ENCODE measurements around the gene PLCG1.

PLCG1 gene

GRCh38 chr20:41143354-41143753 lies 6.0 kb downstream of the PLCG1 start:
- no peak for DNase-seq

GRCh38 chr20:41145317-41145716 lies 8.0 kb downstream of the PLCG1 start:
- DNase-seq, result no peak

GRCh38 chr20:41145821-41146620 lies 8.7 kb downstream of the PLCG1 start:
- no peak for DNase-seq

- DNase-seq, result no peak
Observed at GRCh38 chr20:41147767-41148191, 10.4 kb downstream of the PLCG1 start.

GRCh38 chr20:41148942-41149341 lies 11.6 kb downstream of the PLCG1 start:
- DNase-seq, result no peak

DNA sequence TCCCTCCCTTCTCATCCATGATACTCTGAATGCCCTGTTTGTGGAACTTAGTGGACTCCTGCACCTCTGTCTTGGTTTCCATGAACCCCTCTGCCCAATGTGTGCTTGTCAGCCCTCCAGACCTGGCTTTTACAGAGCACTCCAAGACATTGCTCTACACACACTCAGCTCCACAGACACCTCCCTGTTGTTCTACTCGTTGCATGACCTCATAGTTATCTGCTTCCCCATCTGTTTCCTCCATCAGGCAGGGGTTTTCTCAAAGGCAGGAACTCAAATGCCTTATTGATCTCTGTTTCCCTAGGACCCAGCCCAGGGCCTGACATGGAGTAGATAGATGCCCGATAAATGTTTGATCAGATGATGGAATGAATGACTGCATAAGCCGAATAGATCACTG lies 13.3 kb downstream of the PLCG1 start:
- peak in 1 of 2 donors; percentile 49 for DNase-seq

DNA sequence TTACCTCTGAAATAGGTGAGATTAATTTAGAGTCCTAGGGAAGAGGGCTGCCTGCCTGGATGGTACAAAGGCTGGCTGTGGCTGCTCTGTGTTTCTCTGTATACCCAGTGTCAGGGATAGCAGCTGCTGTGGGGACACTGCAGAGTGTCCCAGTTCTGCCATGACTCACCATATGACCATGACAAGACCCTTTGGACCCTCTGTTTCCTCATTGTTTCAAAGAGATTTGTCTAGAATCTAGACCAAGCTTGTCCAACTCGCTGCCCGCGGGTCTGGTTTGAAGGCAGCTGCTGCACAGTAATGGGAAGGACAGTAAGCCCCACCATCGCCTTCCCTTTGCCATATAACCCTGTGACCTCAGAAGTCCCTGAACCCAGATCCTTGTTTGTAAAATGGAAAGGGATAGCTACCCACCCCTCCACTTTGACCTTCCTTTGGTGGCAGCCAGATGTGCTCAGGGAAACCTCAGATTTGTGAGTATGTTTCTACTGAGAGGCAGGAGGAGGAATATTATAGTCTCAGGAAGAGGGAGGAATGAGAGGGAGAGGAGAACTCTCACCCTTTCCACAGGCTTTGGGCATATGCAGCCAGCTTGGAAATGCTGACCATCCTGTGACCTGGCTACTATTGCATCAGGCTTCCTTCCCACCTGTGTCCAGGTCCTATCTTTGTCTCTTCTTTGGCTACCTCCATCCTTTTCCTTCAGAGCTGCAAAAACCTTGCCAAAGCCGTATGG lies 14.0 kb downstream of the PLCG1 start:
- no peak for DNase-seq

DNA sequence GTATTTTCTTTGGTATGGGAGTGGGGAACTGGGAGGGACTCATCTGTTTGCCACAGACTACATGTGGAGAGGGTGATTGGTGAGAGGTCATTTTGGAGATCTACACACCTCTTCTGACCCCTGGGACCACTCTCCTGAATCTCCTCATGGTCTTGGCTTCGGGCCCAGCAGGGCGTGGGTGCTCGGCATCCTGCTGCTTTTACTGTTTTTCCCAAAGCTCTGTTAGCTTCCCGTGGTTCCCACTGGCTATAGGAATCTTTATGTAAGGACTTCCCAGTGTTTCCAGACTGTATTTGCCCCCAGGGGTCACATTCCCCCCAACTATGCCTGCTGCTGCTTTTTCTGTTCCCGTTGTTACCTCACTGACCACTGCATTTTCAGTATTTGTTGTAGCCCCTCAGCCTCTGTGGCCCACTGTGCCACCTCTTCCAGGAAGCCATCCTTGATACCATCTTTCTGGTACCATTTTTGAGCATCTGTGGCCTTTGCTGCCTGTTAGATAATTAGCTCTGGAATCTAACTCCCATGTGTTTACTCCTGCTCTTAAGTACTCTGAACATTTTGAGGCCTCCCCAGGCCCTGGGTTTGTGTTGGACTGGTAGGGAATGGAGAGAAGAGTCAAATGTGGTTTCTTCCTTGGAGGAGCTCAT lies 14.9 kb downstream of the PLCG1 start:
- DNase-seq, result no peak

DNA sequence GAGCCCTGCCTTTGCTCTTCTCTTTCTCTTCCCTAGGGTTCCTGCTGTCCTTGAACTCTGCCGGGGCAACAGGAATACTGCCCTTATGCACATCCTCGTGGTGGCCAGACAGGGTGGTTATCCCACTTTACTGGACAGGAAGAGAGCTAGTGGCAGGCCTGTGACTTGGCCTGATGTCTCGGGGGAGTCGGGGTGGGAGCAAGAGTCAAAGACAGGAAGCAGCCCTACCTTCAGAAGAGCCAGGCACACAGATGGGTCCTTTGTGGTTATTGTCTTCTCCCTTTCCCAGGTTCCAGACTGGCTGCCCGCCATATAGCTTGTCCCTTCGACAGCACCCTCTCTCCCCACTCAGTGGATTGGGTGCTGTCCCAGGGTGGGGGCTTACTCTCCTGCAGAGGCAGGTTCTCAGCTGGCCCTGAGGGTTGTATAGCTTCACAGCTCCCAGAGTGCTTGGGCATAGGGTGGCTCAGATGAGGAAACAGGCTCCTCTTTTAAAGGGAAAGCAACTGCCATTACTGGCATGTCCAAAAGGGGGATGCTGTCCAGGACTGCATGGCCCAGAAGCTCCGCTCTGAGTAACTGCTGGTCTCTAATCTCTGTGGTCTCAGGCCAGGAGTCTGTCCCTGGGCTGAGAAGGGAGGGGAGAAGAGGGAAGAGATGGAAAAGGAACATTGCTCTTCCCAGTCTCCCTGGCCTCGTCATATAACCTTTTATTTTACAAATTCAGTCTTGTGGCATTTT lies 17.3 kb downstream of the PLCG1 start:
- DNase-seq, result no peak

DNA sequence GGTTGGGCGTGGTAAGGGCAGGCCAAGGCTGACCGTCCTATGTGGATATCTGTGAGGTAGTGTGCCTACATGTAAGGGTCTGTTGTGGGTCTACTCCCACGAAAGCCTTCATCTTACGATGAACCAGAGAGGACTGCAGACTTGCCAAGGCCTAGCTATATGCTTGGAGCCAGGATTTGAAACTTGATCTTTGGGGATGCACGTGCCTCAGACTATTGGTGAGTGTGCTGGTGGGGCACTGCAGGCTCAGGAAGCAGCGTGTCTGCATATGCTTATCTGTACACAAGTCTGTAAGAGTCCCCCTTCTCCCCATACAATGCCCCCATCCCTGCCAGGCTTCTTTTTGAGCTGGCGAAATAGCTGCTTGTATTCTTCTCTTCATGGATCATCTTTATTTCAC lies 17.9 kb downstream of the PLCG1 start:
- no peak for DNase-seq

DNA sequence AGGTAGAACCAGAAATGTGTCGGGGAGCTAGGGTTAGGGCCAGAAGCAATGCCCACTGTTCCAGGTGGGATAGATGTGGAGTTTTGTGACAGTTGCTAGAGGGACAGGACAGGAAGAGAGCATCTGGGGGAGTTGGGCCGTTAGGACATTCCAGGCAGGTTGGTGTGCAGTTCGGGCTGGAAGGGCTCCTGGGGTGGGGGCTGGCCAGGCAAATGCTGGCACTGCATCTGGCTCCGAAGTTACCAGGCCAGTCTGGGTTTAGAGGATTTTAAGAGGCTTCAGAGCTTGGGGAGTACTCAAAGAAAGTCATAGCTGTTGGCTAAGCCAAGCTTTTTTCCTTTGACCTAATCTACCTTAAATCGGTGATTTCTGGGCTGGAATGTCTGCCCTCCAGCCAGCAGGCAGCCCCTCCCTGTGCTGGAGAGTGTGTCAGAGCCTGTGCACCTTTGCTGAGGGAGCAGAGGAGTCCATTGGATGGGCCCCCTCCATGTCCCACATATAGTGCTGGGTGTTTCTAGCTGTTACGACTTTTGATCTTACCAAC lies 20.8 kb downstream of the PLCG1 start:
- DNase-seq, result no peak

DNA sequence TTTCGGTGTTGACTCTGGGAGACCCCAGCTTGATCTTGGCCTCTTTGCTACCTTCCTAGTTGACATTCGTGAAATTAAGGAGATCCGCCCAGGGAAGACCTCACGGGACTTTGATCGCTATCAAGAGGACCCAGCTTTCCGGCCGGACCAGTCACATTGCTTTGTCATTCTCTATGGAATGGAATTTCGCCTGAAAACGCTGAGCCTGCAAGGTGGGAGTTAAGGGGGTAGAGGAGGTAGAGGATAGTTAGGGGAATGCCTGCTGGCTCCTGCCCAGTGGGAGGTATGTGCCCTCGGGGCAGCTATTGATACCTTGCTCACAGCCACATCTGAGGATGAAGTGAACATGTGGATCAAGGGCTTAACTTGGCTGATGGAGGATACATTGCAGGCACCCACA lies 22.2 kb downstream of the PLCG1 start:
- no peak for DNase-seq

DNA sequence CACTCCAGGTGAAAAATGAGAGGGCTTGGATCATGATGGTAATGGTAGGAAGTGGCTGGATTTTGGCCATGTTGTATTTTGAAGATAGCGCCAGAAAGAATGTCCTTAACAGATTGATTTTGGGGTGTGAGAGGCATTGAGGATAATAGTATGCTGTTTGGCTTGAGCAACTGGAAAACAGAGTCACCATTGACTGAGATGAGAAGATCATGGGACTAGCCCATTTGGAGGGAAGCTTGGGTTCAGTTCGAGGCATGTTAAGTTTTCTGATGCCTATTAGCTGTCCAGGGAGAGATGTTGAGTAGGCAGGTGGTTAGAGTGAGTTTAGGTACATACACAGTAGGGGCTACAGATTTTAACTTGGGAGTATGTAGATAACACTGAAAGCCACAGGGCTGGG lies 23.3 kb downstream of the PLCG1 start:
- no peak for DNase-seq

GRCh38 chr20:41161886-41162285 lies 24.5 kb downstream of the PLCG1 start:
- DNase-seq, result no peak

DNA sequence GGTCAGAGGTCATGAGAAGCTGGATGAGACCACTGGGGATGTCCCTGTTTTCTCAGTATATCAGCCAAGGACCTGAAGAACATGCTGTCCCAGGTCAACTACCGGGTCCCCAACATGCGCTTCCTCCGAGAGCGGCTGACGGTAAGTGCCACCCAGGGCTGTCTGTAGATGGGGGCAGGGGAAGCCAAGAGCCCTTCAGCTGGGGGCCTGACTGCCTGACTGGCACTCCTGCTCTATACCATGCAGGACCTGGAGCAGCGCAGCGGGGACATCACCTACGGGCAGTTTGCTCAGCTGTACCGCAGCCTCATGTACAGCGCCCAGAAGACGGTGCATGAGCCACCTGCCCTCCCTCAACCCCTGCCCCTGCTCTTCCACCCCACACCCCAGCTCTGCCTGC lies 25.1 kb downstream of the PLCG1 start:
- DNase-seq, result no peak

DNA sequence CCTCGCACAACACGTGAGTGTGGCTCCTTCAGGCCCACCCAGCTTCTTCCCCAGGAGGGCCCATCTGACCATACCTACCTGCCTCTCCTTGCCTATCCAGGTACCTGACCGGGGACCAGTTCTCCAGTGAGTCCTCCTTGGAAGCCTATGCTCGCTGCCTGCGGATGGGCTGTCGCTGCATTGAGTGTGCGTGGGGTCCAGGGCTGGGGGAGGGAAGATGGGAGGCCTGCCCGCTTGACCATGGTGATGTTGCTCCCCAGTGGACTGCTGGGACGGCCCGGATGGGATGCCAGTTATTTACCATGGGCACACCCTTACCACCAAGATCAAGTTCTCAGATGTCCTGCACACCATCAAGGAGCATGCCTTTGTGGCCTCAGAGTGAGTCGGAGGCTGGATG lies 26.5 kb downstream of the PLCG1 start:
- no peak for DNase-seq

DNA sequence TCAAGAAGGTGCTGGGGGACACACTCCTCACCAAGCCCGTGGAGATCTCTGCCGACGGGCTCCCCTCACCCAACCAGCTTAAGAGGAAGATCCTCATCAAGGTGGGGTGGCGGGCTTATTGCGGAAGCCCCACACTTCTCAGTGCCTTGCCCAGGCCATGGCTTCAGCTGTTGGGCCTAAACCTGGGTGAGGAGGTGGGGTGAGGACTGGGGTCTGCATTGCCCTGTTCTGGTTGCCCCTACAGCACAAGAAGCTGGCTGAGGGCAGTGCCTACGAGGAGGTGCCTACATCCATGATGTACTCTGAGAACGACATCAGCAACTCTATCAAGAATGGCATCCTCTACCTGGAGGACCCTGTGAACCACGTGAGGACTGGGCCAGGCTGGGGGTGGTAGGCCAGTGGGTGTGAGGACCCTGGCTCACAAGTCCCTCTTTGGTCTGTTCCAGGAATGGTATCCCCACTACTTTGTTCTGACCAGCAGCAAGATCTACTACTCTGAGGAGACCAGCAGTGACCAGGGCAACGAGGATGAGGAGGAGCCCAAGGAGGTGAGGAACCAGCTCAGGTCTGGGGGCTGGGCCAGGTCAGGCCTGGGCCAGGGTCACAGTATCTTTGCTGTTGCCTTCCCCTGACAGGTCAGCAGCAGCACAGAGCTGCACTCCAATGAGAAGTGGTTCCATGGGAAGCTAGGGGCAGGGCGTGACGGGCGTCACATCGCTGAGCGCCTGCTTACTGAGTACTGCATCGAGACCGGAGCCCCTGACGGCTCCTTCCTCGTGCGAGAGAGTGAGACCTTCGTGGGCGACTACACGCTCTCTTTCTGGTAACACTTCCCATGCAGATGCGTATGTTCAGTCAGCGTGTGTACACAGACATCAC lies 27.9 kb downstream of the PLCG1 start:
- DNase-seq, result no peak

GRCh38 chr20:41166201-41167117 lies 29.1 kb downstream of the PLCG1 start:
- DNase-seq, result no peak

GRCh38 chr20:41167118-41167470 lies 29.8 kb downstream of the PLCG1 start:
- no peak for DNase-seq

GRCh38 chr20:41167481-41168253 lies 30.3 kb downstream of the PLCG1 start:
- no peak for DNase-seq
